Measurements from ENCODE around the gene TMEM271.

The TMEM271 gene

GRCh38 chr4:548976-549375 is 27.1 kb downstream of the TMEM271 start:
- no peak overlapping the region for H3K9ac ChIP-seq (ENCODE audit: low read length)
- H3K4me3 ChIP-seq (ENCODE audit: low read depth in 1 of 2, low read length in 2 of 2), result no peak overlapping the region
- no peaks in the 10 kb centered on the region for H3K4me1 ChIP-seq (ENCODE audit: insufficient read depth, low read length)
- peaks cover 0 to under 1% of the 10 kb centered on the region in 2 donors for H3K27me3 ChIP-seq (ENCODE audit: control insufficient read depth in 1 of 2, insufficient read depth in 2 of 2, low read length in 2 of 2)
- no peaks in the 10 kb centered on the region for H3K36me3 ChIP-seq (ENCODE audit: insufficient read depth, low read length)
- no peaks in the 10 kb centered on the region for H3K9me3 ChIP-seq (ENCODE audit: low read length)
- H3K27ac ChIP-seq (ENCODE audit: low read depth, low read length), result no peak overlapping the region

GRCh38 chr4:545612-546011 is 30.5 kb downstream of the TMEM271 start:
- Histone ChIP-seq H3K36me3 (ENCODE audit: insufficient read depth, low read length) (no peaks in the 10 kb centered on the region), H3K4me1 (ENCODE audit: insufficient read depth, low read length) (no peaks in the 10 kb centered on the region), H3K4me3 (ENCODE audit: low read depth in 1 of 2, low read length in 2 of 2) (no peak overlapping the region), H3K27me3 (ENCODE audit: control insufficient read depth in 1 of 2, insufficient read depth in 2 of 2, low read length in 2 of 2) (no peaks in the 10 kb centered on the region), H3K9ac (ENCODE audit: low read length) (no peak overlapping the region), H3K9me3 (ENCODE audit: low read length) (no peaks in the 10 kb centered on the region), H3K27ac (ENCODE audit: low read depth, low read length) (no peak overlapping the region)

DNA sequence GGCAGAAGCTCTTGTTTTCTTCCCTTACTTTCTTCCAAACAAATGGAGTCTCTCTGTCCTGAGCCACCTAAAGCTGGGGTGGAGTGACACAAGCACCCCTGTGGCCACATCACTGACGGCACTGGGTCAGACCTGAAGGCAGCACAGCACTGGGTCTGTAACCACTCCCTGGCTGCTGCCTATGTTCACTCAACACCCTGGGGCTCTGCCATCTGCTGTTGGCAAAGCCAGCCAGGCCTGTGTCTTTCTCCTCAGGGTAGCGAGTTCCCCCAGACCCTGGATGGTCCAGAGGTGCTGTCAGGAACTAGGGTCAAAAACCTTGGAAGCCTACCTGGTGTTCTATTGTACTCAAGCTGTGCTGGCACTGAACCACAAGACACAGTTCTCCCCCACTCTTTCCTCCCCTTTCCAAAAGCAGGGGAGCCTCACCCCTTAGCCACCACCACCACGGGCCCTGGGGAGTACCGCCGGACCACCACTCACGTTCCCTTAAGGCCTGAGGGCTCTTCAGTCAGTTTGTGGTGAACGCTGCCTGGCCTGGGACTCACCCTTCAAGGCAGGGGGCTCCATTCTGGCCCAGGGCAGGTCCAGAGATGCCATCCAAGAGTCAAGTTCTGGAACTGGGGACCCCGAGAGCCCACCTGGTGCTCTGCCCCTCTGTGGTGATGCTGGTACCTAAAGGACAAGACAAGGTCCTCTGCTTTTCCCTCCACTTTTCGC is 31.5 kb downstream of the TMEM271 start:
- Histone ChIP-seq H3K9me3 (ENCODE audit: low read length) (no peaks in the 10 kb centered on the region), H3K36me3 (ENCODE audit: insufficient read depth, low read length) (no peaks in the 10 kb centered on the region), H3K9ac (ENCODE audit: low read length) (no peak overlapping the region), H3K27ac (ENCODE audit: low read depth, low read length) (no peak overlapping the region), H3K4me3 (ENCODE audit: low read depth in 1 of 2, low read length in 2 of 2) (no peak overlapping the region), H3K27me3 (ENCODE audit: control insufficient read depth in 1 of 2, insufficient read depth in 2 of 2, low read length in 2 of 2) (no peaks in the 10 kb centered on the region), H3K4me1 (ENCODE audit: insufficient read depth, low read length) (no peaks in the 10 kb centered on the region)

- no peak overlapping the region for H3K4me3 ChIP-seq (ENCODE audit: low read depth in 1 of 2, low read length in 2 of 2)
- no peaks in the 10 kb centered on the region for H3K9me3 ChIP-seq (ENCODE audit: low read length)
- H3K27me3 ChIP-seq (ENCODE audit: control insufficient read depth in 1 of 2, insufficient read depth in 2 of 2, low read length in 2 of 2), result no peaks in the 10 kb centered on the region
- H3K36me3 ChIP-seq (ENCODE audit: insufficient read depth, low read length), result peaks cover 5% of the 10 kb centered on the region
- no peak overlapping the region for H3K27ac ChIP-seq (ENCODE audit: low read depth, low read length)
- no peaks in the 10 kb centered on the region for H3K4me1 ChIP-seq (ENCODE audit: insufficient read depth, low read length)
- no peak overlapping the region for H3K9ac ChIP-seq (ENCODE audit: low read length)
Observed at GRCh38 chr4:541271-541670, 34.8 kb downstream of the TMEM271 start.

- H3K4me1 ChIP-seq (ENCODE audit: insufficient read depth, low read length), result no peaks in the 10 kb centered on the region
- no peaks in the 10 kb centered on the region for H3K27me3 ChIP-seq (ENCODE audit: control insufficient read depth in 1 of 2, insufficient read depth in 2 of 2, low read length in 2 of 2)
- H3K27ac ChIP-seq (ENCODE audit: low read depth, low read length), result no peak overlapping the region
- no peaks in the 10 kb centered on the region for H3K9me3 ChIP-seq (ENCODE audit: low read length)
- peaks cover 15% of the 10 kb centered on the region for H3K36me3 ChIP-seq (ENCODE audit: insufficient read depth, low read length)
- H3K4me3 ChIP-seq (ENCODE audit: low read depth in 1 of 2, low read length in 2 of 2), result no peak overlapping the region
- H3K9ac ChIP-seq (ENCODE audit: low read length), result no peak overlapping the region
Observed at GRCh38 chr4:538542-539142, 37.5 kb downstream of the TMEM271 start.

DNA sequence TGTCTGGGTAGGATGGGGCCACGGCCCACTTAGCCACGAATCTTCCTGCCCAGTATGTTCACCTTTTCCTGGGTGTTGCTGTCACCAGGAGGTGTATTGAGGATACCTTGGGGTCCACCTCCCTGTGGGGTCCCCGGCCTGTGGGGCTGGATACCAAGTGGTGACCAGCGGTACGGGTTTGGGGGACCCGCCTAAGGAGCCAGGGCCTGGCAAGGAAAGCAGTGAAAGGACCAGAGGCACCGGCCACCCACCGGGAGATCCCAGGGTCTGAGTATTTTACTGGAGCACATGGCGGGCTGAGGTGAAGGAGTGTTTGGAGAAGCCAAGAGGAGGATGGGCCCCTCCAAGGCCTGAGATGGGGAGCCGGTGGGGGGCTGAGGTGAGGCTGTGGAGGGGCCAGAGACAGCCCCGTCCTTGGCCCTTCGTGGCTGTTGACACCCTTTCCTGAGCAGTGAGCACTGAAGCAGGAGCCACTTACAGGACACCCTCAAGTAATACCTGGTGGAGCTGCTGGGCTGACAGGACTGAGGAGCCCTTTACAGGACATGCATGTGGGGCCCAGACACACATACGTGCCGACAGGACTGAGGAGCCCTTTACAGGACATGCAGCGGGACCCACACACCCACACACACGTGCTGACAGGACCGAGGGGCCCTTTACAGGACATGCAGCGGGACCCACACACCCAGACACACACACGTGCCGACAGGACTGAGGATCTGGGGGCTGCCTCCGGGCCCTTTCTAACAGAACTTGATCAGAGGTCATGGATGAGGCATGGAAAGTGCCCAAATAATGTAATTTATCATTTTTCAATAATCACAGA is 38.4 kb downstream of the TMEM271 start:
- H3K4me3 ChIP-seq (ENCODE audit: low read depth in 1 of 2, low read length in 2 of 2), result no peak overlapping the region
- H3K36me3 ChIP-seq (ENCODE audit: insufficient read depth, low read length), result peaks cover 15% of the 10 kb centered on the region

DNA sequence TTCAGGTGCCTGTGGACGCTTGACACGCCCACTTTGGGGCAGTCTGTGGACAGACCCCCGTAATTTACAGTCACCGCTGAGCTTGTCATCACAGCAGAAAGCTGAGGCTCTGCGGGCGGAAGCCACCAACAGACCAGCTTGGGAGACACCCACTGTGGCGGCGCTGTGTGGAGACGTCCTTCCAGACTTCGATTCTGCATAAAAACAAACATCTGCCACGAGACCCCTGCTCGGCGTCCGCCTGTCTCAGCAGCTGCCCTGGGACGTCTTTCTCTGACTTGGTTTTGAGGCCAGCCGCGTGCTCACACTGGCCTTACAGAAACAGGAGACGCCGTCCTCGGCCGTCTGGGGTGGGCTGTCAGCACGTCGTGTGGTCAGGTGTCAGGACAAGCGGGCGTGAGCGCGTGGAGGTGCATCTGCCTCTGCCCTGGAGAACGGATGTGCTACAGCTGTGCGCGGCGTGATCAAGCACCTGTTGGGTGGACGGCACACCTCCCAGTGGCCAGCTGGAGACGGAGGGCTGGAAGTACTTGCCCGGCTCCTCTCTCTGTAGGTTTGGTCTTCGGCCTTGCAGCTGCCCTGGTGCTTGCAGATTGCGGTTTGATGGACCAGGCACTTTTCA is 39.6 kb downstream of the TMEM271 start:
- Histone ChIP-seq H3K4me1 (ENCODE audit: insufficient read depth, low read length) (no peaks in the 10 kb centered on the region), H3K27ac (ENCODE audit: low read depth, low read length) (no peak overlapping the region), H3K4me3 (ENCODE audit: low read depth in 1 of 2, low read length in 2 of 2) (no peak overlapping the region), H3K36me3 (ENCODE audit: insufficient read depth, low read length) (peaks cover 24% of the 10 kb centered on the region), H3K9me3 (ENCODE audit: low read length) (no peaks in the 10 kb centered on the region), H3K9ac (ENCODE audit: low read length) (no peak overlapping the region), H3K27me3 (ENCODE audit: control insufficient read depth in 1 of 2, insufficient read depth in 2 of 2, low read length in 2 of 2) (no peaks in the 10 kb centered on the region)

More for the DNA sequence above, 38.4 kb downstream of the TMEM271 start:
- H3K4me1 ChIP-seq (ENCODE audit: insufficient read depth, low read length), result no peaks in the 10 kb centered on the region
- no peaks in the 10 kb centered on the region for H3K27me3 ChIP-seq (ENCODE audit: control insufficient read depth in 1 of 2, insufficient read depth in 2 of 2, low read length in 2 of 2)
- no peak overlapping the region for H3K27ac ChIP-seq (ENCODE audit: low read depth, low read length)
- H3K9ac ChIP-seq (ENCODE audit: low read length), result no peak overlapping the region
- H3K9me3 ChIP-seq (ENCODE audit: low read length), result no peaks in the 10 kb centered on the region

DNA sequence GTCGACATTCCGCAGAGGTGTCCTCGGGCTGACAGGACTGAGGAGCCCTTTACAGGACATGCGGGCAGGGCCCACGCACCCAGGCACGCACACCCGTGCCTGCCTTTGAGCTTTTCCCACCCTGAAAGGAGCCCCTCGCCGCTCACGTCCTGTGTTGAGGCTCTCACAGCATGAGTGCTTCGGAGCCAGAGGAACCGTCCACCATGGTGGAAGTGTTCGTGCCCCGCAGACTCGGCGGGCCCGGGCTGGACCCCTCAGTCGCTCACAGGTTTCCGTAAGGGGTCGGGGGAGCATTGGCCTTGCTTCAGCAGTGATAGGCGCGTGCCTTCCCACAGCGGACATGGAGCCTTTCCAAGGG is 40.2 kb downstream of the TMEM271 start:
- no peaks in the 10 kb centered on the region for H3K4me1 ChIP-seq (ENCODE audit: insufficient read depth, low read length)

DNA sequence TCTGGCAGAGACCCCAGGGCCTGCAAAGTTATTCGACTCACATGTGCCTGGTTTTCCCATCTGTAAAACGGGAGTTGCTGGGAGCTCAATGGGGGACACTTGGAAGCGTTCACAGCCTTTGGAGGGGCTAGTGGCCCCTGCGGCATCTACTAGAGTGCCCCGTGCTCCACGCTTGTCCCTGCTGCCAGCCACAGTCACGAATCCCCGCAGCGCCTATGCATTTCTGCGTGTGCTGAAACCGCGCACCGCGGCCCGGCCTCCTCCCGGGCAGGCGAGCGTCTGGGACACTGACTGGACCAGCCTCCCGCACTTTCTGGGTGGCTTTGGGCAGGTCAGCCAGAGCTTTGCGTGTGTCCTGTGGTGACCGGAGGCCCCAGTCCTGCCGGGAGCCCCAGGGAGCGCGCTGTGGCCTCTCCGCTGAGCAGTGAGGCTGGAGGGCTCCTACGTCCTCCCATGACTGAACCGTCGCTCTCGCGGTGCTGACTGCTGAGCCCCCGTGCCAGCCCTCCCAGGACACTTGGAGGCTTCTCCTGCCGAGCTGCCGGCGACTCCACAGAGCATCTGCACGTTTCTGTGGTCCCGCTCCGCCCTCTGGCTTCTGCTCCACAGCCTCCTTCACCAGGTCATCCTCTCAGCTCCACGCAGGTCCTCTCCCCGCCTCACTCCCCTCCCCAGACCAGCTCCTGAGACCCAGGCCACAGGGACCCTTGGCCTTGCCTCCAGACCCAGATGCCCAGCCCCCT is 40.7 kb downstream of the TMEM271 start:
- Histone ChIP-seq H3K27ac (ENCODE audit: low read depth, low read length) (no peak overlapping the region), H3K9ac (ENCODE audit: low read length) (no peak overlapping the region), H3K36me3 (ENCODE audit: insufficient read depth, low read length) (peaks cover 35% of the 10 kb centered on the region), H3K4me1 (ENCODE audit: insufficient read depth, low read length) (no peaks in the 10 kb centered on the region), H3K4me3 (ENCODE audit: low read depth in 1 of 2, low read length in 2 of 2) (no peak overlapping the region), H3K9me3 (ENCODE audit: low read length) (no peaks in the 10 kb centered on the region), H3K27me3 (ENCODE audit: control insufficient read depth in 1 of 2, insufficient read depth in 2 of 2, low read length in 2 of 2) (no peaks in the 10 kb centered on the region)

More for the DNA sequence above, 40.2 kb downstream of the TMEM271 start:
- H3K9ac ChIP-seq (ENCODE audit: low read length), result no peak overlapping the region
- no peak overlapping the region for H3K27ac ChIP-seq (ENCODE audit: low read depth, low read length)
- no peaks in the 10 kb centered on the region for H3K27me3 ChIP-seq (ENCODE audit: control insufficient read depth in 1 of 2, insufficient read depth in 2 of 2, low read length in 2 of 2)
- H3K36me3 ChIP-seq (ENCODE audit: insufficient read depth, low read length), result peaks cover 30% of the 10 kb centered on the region
- no peaks in the 10 kb centered on the region for H3K9me3 ChIP-seq (ENCODE audit: low read length)
- H3K4me3 ChIP-seq (ENCODE audit: low read depth in 1 of 2, low read length in 2 of 2), result no peak overlapping the region

DNA sequence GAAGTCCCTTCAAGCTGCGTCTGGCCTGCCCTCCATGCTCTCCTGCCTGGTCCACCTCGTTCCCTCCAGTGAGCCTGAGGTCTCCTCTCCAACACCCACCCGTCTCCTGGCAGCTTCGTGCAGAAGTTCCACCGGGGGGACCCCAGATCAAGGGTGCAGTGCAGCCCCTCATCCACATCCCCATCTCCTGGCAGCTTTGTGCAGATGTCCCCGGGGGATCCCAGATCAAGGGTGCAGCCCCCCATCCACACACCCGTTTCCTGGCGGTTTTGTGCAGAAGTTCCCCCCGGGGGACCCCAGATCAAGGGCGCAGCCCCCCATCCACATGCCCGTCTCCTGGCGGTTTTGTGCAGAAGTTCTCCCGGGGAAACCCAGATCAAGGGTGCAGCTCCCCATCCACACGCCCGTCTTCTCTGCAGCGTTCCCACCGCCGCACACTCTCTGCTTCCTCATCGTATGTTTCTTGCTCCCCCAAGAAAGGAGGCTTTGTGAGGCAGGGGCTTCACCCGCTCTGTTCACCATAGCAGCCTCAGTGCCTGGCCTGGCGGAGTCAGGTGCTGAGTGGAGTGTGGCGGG is 41.4 kb downstream of the TMEM271 start:
- peaks cover 39% of the 10 kb centered on the region for H3K36me3 ChIP-seq (ENCODE audit: insufficient read depth, low read length)
- H3K9me3 ChIP-seq (ENCODE audit: low read length), result no peaks in the 10 kb centered on the region

More for the DNA sequence above, 41.4 kb downstream of the TMEM271 start:
- Histone ChIP-seq H3K27me3 (ENCODE audit: control insufficient read depth in 1 of 2, insufficient read depth in 2 of 2, low read length in 2 of 2) (no peaks in the 10 kb centered on the region), H3K4me1 (ENCODE audit: insufficient read depth, low read length) (no peaks in the 10 kb centered on the region), H3K4me3 (ENCODE audit: low read depth in 1 of 2, low read length in 2 of 2) (no peak overlapping the region), H3K27ac (ENCODE audit: low read depth, low read length) (no peak overlapping the region), H3K9ac (ENCODE audit: low read length) (no peak overlapping the region)
